Fibroblast of mammary gland (primary cell): ENCODE results near the gene HRH2.

Experiments used
- DNase-seq: peaks from one replicate; pipeline ENCODE4 v3.0.0-alpha.2; 2010; ENCODE audit warnings: low read depth
- H3K4me3 ChIP-seq: 2 replicates; pipeline ENCODE4 v1.5.1; 2011; ENCODE audit warnings: low read depth, mild to moderate bottlenecking, low read length, moderate library complexity; ENCODE audit not compliant: control insufficient read depth
- TF ChIP-seq, protein P1 (sequence below): conservative IDR thresholded peaks from 2 replicates; pipeline ENCODE4 v1.5.1; 2011; ENCODE audit warnings: low read depth, low read length, inconsistent platforms; ENCODE audit not compliant: control insufficient read depth, insufficient read depth

HRH2 gene

DNA sequence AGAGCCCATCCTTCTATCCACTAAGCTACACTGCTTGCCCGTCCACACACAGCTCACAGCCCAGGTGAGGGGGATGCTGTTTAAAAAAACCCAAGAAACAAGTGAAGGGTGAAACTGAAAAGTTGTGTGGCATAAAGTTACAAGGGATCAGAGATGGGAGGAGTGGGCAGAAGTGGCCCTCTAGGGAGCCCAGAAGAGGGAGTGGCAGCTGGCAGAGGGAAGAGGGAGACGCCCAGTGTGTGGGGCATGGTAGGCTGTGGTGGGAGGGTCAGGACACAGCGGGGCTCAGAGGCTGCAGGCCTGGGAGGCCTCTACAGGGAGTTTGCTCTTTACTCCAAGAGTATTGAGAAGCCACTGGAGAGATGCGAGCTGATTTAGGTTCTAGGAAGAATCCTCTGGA is 30.1 kb upstream of the HRH2 start:
- H3K4me3 ChIP-seq, result no peak overlapping the region
- TF ChIP-seq, protein P1, sequence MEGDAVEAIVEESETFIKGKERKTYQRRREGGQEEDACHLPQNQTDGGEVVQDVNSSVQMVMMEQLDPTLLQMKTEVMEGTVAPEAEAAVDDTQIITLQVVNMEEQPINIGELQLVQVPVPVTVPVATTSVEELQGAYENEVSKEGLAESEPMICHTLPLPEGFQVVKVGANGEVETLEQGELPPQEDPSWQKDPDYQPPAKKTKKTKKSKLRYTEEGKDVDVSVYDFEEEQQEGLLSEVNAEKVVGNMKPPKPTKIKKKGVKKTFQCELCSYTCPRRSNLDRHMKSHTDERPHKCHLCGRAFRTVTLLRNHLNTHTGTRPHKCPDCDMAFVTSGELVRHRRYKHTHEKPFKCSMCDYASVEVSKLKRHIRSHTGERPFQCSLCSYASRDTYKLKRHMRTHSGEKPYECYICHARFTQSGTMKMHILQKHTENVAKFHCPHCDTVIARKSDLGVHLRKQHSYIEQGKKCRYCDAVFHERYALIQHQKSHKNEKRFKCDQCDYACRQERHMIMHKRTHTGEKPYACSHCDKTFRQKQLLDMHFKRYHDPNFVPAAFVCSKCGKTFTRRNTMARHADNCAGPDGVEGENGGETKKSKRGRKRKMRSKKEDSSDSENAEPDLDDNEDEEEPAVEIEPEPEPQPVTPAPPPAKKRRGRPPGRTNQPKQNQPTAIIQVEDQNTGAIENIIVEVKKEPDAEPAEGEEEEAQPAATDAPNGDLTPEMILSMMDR, result no peak
- no peak for DNase-seq

GRCh38 chr5:175628668-175629067 is 29.2 kb upstream of the HRH2 start:
- no peak overlapping the region for H3K4me3 ChIP-seq
- DNase-seq, result no peak
- TF ChIP-seq, protein P1, result no peak

- no peak for DNase-seq
- TF ChIP-seq, protein P1, result no peak
- H3K4me3 ChIP-seq, result no peak overlapping the region
Measured at GRCh38 chr5:175629261-175629660, 28.6 kb upstream of the HRH2 start.

DNA sequence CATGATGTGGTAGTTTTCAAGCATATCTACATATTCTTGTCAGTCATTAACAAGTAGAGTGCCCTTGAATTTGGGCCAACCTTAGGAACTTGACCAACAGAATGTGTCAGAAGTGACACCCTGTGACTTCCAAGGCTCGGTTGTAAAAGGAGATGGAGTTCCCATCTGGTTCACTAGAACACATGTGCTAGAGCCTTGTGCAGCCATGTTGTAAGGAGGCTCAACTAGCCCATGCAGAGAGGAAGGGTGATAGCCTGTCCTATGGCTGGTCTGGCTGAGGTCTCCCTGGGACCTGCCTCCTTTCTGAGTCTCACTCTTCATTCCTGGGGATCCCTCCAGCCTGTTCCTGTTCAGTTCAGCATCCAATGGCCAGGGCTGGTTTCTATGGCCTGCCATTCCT is 28.1 kb upstream of the HRH2 start:
- H3K4me3 ChIP-seq, result no peak overlapping the region
- TF ChIP-seq, protein P1, result no peak
- no peak for DNase-seq

- TF ChIP-seq, protein P1, result no peak
- DNase-seq, result no peak
- H3K4me3 ChIP-seq, result no peak overlapping the region
Measured at GRCh38 chr5:175635854-175636584, 21.9 kb upstream of the HRH2 start.

DNA sequence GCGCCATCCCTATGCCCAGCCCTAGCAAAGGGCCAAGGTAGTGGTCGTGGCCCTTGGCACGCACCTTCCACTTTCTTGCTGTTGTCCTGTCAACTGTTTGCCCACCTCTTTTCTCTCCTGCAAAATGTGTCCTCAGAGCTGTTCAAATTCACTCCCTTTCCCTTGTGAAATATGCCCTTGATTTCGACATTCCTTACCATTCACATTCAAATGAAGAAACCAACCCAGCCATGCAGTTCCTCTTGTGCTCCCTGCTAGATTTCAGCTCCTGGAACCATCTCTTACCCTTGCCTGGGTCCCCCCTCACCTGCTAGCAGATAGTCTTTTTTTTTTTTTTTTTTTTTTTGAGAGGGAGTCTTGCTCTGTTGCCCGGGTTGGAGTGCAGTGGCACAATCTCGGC is 19.6 kb upstream of the HRH2 start:
- DNase-seq, result no peak
- TF ChIP-seq, protein P1, result no peak
- H3K4me3 ChIP-seq, result no peak overlapping the region
